Measurements from ENCODE around the gene SLC26A8.

DNA sequence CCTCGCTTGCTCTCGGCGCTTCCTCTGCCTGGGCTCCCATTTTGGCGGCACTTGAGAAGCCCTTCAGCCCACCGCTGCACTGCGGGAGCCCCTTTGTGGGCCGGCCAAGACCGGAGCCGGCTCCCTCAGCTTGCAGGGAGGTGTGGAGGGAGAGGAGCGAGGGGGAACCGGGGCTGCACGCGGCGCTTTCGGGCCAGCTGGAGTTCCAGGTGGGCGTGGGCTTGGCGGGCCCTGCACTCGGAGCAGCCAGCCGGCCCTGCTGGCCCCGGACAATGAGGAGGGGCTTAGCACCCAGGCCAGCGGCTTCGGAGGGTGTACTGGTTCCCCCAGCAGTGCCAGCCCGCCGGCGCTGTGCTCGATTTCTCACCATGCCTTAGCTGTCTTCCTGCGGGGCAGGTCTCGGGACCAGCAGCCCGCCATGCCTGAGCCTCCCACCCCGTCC is 93.3 kb downstream of the SLC26A8 start:
- TF ChIP-seq POLR2A (IDR thresholded peaks at IDR 0.05) (no peak), POLR2AphosphoS5 (IDR thresholded peaks at IDR 0.05) (no peak)
- TF ChIP-seq, protein P1, sequence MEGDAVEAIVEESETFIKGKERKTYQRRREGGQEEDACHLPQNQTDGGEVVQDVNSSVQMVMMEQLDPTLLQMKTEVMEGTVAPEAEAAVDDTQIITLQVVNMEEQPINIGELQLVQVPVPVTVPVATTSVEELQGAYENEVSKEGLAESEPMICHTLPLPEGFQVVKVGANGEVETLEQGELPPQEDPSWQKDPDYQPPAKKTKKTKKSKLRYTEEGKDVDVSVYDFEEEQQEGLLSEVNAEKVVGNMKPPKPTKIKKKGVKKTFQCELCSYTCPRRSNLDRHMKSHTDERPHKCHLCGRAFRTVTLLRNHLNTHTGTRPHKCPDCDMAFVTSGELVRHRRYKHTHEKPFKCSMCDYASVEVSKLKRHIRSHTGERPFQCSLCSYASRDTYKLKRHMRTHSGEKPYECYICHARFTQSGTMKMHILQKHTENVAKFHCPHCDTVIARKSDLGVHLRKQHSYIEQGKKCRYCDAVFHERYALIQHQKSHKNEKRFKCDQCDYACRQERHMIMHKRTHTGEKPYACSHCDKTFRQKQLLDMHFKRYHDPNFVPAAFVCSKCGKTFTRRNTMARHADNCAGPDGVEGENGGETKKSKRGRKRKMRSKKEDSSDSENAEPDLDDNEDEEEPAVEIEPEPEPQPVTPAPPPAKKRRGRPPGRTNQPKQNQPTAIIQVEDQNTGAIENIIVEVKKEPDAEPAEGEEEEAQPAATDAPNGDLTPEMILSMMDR (IDR thresholded peaks at IDR 0.05) = no peak

All from prostate gland (tissue), 2 donors.